Muscle of leg (tissue), 11 donors: ENCODE measurements around the gene MSANTD1. TPM values are rescaled to one million over a fixed set of nuclear protein-coding genes. Genes with fewer than 3 reads are reported as not detected.
A peak's percentile ranks its signal among the peaks of the same experiment; 100 is the strongest.

ENCODE experiments used
- DNase-seq: peaks from one replicate; pipeline ENCODE4 v3.0.0; 2013
- H3K27ac ChIP-seq: one replicate; pipeline ENCODE4 v1.5.1; 2013; ENCODE audit warnings: mild to moderate bottlenecking, low read length, control low read depth
- H3K27me3 ChIP-seq: one replicate; pipeline ENCODE4 v1.6.1; 2013; ENCODE audit warnings: low read length; ENCODE audit not compliant: control insufficient read depth, insufficient read depth
- H3K36me3 ChIP-seq: one replicate; pipeline ENCODE4 v1.6.1; 2013; ENCODE audit warnings: low read length; ENCODE audit not compliant: control insufficient read depth, insufficient read depth
- H3K4me1 ChIP-seq: one replicate; pipeline ENCODE4 v1.6.1; 2013; ENCODE audit warnings: low read length; ENCODE audit not compliant: control insufficient read depth, insufficient read depth
- H3K4me3 ChIP-seq: one replicate; pipeline ENCODE4 v1.5.1; 2013; ENCODE audit warnings: low read length, control low read depth
- H3K9me3 ChIP-seq: replicated peaks from 2 replicates; pipeline ENCODE4 v1.6.1; 2013; ENCODE audit warnings: low read depth, low read length; ENCODE audit not compliant: control insufficient read depth
- WGBS: methylation state at CpG from one replicate; pipeline ENCODE4 v1.1.5; 2013; ENCODE audit warnings: missing lambda C conversion rate; ENCODE audit not compliant: insufficient coverage; 5-methylcytosine and 5-hydroxymethylcytosine counted together
- polyA plus RNA-seq, 8 donors: library from polyadenylated mRNA; unstranded; fragments of 120-200 nt; gene quantifications; one replicate each; pipeline versions ENCODE4 v1.2.1 to v1.2.3, GENCODE V29; 2013; ENCODE audit warnings: inconsistent platforms in 1 of 8, low replicate concordance in 1 of 8; ENCODE audit not compliant: insufficient read length in 8 of 8, insufficient read depth in 1 of 8
- total RNA-seq: library from RNA; stranded (reverse); fragments of 120-200 nt; gene quantifications from one replicate; pipeline ENCODE4 v1.2.4, GENCODE V29; 2013

The MSANTD1 gene
- total and polyA plus RNA-seq, 9 donors, result 0.25 to 0.89 (median 0.75) TPM

DNA sequence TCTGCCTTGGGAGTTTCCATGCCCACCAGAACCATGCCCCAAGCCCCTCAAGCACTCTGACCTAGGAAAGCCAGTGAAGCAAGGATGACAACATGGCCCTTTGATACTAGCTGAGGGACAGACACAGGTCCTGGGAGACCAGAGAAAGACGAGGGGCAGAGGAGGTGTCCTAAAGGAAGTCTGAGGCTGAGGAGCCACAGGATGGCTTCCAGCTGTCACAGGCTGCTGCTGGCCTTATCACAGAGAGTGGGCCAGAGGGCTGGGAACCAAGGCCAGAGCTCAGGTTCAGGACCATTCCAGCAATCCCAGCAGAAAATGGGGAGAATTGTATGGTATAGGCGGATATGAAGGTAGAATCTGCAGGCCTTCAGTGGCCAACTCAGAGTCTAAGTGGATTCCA lies 31.7 kb upstream of the MSANTD1 start:
- no peaks in the 10 kb centered on the region for H3K27me3 ChIP-seq
- H3K27ac ChIP-seq, result no peak overlapping the region
- H3K9me3 ChIP-seq, result no peaks in the 10 kb centered on the region
- peaks cover 8% of the 10 kb centered on the region for H3K4me1 ChIP-seq
- H3K36me3 ChIP-seq, result peaks cover 84% of the 10 kb centered on the region
- DNase-seq, result no peak
- 90% methylated on average over 2 of the region's 2 CpGs for WGBS
- H3K4me3 ChIP-seq, result no peak overlapping the region

DNA sequence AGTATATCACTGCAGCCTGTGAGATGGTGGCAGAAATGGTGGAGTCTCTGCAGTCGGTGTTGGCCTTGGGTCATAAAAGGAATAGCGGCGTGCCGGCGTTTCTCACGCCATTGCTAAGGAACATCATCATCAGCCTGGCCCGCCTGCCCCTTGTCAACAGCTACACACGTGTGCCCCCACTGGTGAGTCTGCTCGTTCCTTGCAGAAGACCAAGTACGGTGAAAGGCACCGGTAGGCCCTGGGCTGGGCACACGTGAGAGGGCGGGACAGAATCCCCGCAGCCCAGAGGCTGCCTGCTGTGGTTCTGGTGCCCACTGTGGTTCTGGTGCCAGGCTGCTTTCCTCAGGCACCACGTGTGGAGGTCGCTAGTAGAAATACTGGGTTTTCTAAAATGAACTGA lies 31.2 kb upstream of the MSANTD1 start:
- no peak overlapping the region for H3K4me3 ChIP-seq
- no peak for DNase-seq
- H3K36me3 ChIP-seq, result peaks cover 83% of the 10 kb centered on the region
- H3K27ac ChIP-seq, result no peak overlapping the region
- whole genome bisulfite sequencing, result 96% methylated on average over 13 of the region's 16 CpGs
- H3K4me1 ChIP-seq, result peaks cover 8% of the 10 kb centered on the region
- H3K9me3 ChIP-seq, result no peaks in the 10 kb centered on the region
- no peaks in the 10 kb centered on the region for H3K27me3 ChIP-seq

DNA sequence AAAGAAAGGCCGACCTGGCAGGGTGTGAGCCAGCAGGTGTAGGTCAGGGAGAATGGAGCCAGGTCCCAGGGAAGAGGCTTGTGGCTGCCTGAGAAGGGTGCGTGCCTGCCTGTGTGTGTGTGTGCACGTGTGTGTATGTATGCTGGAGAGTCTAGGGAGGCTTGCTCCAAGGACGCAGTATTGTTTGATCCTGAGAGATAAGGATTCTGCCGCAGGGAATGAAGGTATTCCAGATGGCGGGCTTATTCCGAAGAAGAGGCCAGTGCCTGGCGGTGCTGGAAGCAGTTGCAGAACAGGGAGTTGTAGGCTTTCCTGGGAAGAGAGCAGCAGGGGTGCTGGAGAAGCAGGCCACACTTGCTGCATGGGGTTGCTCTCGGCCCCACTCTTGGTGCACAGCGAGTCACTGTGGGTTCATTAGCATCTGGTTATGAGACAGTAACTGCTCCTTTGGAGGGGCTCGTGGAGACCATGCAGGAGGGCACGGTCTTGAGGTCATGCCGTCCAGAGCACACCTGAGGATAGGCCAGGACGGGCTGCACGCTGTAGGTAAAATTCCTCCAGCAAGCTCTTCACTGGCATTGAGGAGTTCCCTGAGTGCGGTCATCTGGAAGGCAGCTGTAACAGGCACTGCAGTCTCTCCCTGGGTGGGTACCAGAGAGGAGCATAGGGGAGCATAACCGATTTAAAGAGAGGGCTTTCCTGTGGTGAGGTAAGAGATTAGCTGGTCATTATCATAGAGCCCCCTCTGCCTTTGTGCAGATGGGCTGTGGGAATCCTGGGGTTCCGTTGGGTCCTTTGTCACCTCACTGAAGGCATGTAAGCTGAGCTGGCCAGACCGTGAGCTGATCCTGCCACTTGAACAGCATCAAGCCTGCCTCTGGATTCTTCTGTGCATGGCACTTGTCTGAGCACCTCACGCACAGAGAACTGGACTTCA lies 29.9 kb upstream of the MSANTD1 start:
- DNase-seq, result no peak
- WGBS, result 92% methylated on average over 19 of the region's 20 CpGs
- Histone ChIP-seq H3K9me3 (no peaks in the 10 kb centered on the region), H3K27me3 (no peaks in the 10 kb centered on the region), H3K27ac (no peak overlapping the region), H3K4me1 (peaks cover 8% of the 10 kb centered on the region), H3K36me3 (peaks cover 83% of the 10 kb centered on the region), H3K4me3 (no peak overlapping the region)

DNA sequence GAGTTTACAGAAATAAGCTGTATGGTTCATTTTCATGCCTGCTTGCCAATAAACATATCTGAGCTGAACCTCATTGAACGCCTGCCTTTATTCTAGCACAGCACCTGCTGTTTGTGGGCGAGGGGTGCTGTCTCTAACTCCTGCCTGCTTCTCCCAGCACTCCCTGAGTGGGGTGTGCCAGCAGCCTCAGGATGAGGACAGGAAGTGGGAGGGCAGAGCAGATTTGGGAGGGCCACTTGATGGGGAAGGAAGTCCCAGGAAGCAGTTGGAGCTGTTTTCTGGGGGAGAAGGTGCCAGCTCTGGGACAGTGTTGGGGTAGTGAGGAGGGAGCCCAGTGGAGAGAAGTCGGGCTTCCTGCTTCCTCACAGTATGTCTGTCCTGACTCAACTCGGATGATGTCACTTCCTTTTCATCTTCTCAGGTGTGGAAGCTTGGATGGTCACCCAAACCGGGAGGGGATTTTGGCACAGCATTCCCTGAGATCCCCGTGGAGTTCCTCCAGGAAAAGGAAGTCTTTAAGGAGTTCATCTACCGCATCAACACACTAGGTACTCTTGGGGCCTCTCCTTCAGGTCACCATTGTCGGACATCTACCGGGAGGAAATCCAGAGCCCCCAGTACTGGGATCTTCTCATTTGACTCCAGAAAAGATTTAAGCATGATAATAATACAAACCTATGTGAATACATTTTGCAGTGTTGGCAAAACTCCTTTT lies 29.0 kb upstream of the MSANTD1 start:
- 60% methylated on average over 1 of the region's 9 CpGs for WGBS
- H3K27ac ChIP-seq, result peak overlapping the region; percentile 26
- no peak for DNase-seq

DNA sequence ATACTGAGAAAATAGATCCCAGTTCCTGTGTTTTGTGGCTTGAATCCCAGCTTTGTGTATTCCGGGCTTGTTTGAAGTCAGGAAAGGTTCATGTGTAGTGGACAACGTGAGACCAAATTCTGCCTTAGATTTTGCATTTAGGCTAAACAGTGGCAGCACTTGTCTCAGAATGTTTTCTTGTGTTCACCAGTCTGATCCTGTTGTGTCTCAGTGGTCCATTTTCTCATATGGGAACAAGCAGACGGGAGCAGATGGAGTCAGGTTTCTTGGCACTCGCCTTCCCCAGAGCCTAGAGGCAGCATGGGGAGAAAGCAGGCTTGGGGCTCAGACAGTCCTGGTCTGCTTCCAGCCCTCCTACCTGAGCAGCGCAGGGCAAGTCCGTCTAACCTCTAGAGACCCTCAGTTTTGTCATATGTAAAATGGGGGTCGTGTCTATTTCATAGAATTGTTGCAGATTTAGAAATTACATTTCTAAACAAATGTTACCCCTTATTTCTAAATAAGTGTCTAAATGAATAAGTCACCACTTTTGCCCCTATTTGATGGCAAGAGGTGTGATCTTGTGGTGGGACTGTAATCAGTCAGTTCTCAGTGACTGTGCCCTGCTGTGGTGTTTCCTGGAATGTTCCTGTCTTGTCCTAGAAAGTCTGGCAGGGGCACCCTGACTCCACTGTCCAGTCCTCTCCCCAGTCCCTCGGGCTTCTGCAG lies 28.3 kb upstream of the MSANTD1 start:
- DNase-seq, result peak; percentile 68
- Histone ChIP-seq H3K27ac (no peak overlapping the region), H3K36me3 (peaks cover 89% of the 10 kb centered on the region), H3K27me3 (no peaks in the 10 kb centered on the region), H3K9me3 (no peaks in the 10 kb centered on the region), H3K4me1 (peaks cover 11% of the 10 kb centered on the region), H3K4me3 (no peak overlapping the region)
- WGBS, result 56% methylated on average over 4 of the region's 8 CpGs

More for the DNA sequence above, 29.0 kb upstream of the MSANTD1 start:
- Histone ChIP-seq H3K4me1 (peaks cover 8% of the 10 kb centered on the region), H3K36me3 (peaks cover 88% of the 10 kb centered on the region), H3K4me3 (no peak overlapping the region), H3K27me3 (no peaks in the 10 kb centered on the region), H3K9me3 (no peaks in the 10 kb centered on the region)

DNA sequence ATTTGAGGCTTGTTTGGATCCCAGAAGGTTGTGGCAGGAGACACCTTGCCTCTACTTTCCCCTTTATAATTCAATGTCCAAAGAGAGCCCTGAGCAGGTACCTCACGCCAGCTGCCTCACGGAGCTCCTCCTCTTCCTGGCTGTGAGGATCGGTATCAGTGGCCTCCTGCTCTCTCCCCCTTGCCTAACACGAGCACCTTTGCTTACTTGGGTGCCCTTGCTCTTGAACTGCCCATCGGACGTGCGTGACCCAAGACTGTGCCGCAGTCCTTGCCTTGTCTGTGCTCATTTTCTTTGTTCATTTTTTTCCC lies 27.8 kb upstream of the MSANTD1 start:
- H3K36me3 ChIP-seq, result peaks cover 89% of the 10 kb centered on the region
- no peaks in the 10 kb centered on the region for H3K9me3 ChIP-seq
- no peak overlapping the region for H3K4me3 ChIP-seq
- H3K4me1 ChIP-seq, result peaks cover 11% of the 10 kb centered on the region
- 81% methylated on average over 4 of the region's 8 CpGs for WGBS
- no peak for DNase-seq
- no peak overlapping the region for H3K27ac ChIP-seq
- H3K27me3 ChIP-seq, result no peaks in the 10 kb centered on the region

DNA sequence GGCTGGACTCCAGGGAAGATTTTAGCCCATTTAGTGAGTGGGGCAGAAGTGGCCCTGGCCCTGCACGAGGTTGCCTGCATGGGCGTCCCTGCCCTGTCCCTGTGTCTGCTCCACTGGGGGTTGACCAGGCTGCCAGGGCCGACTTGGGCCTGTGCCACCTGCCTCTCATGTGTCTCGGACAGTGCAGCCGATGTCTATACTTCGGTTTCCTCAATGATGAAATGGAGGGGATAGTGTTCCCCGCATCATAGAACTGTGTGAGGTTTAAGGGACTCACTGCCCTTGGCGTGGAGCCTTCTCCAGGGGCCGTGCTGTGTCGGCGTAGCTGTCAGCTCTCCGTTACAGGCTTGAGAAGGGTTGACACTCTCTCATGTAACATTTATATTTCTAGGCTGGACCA lies 27.0 kb upstream of the MSANTD1 start:
- 82% methylated on average over 10 of the region's 12 CpGs for WGBS
- H3K4me1 ChIP-seq, result peaks cover 11% of the 10 kb centered on the region
- H3K27ac ChIP-seq, result no peak overlapping the region
- DNase-seq, result no peak
- no peaks in the 10 kb centered on the region for H3K27me3 ChIP-seq
- H3K36me3 ChIP-seq, result peaks cover 92% of the 10 kb centered on the region
- no peak overlapping the region for H3K4me3 ChIP-seq
- no peaks in the 10 kb centered on the region for H3K9me3 ChIP-seq

DNA sequence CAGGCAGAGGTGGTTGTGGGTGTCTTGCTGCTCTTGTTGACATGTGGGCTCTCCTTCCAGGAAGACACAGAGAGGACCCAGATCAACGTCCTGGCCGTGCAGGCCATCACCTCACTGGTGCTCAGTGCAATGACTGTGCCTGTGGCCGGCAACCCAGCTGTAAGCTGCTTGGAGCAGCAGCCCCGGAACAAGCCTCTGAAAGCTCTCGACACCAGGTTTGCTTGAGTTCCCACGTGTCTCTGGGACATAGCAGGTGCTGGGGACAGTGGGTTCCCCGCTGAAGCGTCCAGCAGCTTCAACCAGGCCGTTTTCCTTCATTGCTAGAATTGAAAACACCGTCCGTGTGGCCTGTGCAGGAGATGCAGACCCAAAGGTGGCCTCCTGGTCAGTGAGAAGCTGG lies 25.6 kb upstream of the MSANTD1 start:
- Histone ChIP-seq H3K4me3 (no peak overlapping the region), H3K36me3 (peaks cover 86% of the 10 kb centered on the region), H3K27ac (no peak overlapping the region), H3K9me3 (no peaks in the 10 kb centered on the region), H3K27me3 (no peaks in the 10 kb centered on the region), H3K4me1 (peaks cover 18% of the 10 kb centered on the region)
- no peak for DNase-seq
- WGBS, result 92% methylated on average over 11 of the region's 11 CpGs

DNA sequence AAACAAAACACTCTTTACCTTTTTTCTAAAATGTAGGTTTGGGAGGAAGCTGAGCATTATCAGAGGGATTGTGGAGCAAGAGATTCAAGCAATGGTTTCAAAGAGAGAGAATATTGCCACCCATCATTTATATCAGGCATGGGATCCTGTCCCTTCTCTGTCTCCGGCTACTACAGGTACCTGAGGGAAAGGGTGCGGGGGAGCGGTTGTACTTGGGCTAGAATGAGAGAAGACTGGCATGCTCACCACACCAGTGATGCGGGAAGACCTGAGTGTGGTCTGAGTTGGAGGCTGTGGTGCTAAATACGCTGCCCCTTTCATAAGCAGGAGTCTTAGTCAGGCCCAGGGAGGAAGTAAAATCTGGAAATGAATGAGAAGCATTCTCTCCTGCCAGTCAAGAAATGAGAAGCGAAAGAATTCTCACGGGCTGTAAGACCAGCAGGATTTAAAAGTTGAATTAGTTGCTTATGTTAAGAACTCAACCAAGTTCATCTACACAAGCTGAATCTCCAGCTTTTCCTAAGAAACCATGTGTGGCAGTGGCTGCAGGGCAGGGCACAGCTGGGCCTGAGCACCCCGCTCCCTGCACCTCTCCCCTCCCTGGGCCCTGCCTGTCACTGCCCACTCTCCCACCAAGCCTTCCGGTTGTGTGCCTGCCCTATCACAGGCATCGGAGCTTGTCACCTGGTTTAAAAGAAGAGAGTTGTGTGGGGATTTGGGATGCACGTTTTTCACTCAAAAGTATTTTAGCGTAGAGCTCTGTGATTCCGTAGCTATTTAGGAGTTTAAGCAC lies 24.8 kb upstream of the MSANTD1 start:
- no peaks in the 10 kb centered on the region for H3K27me3 ChIP-seq
- no peak overlapping the region for H3K4me3 ChIP-seq
- H3K4me1 ChIP-seq, result peaks cover 18% of the 10 kb centered on the region
- DNase-seq, result no peak
- H3K27ac ChIP-seq, result no peak overlapping the region
- WGBS, result 86% methylated on average over 9 of the region's 13 CpGs
- H3K9me3 ChIP-seq, result no peaks in the 10 kb centered on the region
- peaks cover 87% of the 10 kb centered on the region for H3K36me3 ChIP-seq
